ENCODE results near the gene TCF3. TPM values are rescaled to one million over a fixed set of nuclear protein-coding genes. Genes with fewer than 3 reads are reported as not detected.

The TCF3 gene
- total and polyA plus RNA-seq, 2 donors (not counting 1 experiment from before 2014, with no cell fraction given), result 39.3 to 54.7 TPM

- Histone ChIP-seq H3K27me3 (ENCODE audit: control insufficient read depth, insufficient read depth, low read length) (peaks cover 4% of the 10 kb centered on the region), H3K27ac (ENCODE audit: insufficient read depth, low read length) (no peak overlapping the region)
Observed at GRCh38 chr19:1685046-1685445, 32.6 kb upstream of the TCF3 start.

GRCh38 chr19:1684573-1684912 is 32.1 kb upstream of the TCF3 start:
- Histone ChIP-seq H3K9ac (ENCODE audit: insufficient read depth, low read length) (no peak overlapping the region), H3K9me3 (ENCODE audit: control insufficient read depth, insufficient read depth, low read depth, low read length) (no peaks in the 10 kb centered on the region), H3K4me3 (replicated peaks in 1 of 4; ENCODE audit: control extremely low read depth in 1 of 4, insufficient read depth in 1 of 4, low read depth in 3 of 4, low read length in 4 of 4) (no peak overlapping the region), H2AFZ (ENCODE audit: low read length) (no peak overlapping the region), H3K27ac (ENCODE audit: insufficient read depth, low read length) (no peak overlapping the region), H3K4me2 (ENCODE audit: extremely low read depth, insufficient read depth, low read length) (no peak overlapping the region), H3K36me3 (ENCODE audit: control insufficient read depth, insufficient read depth, low read length) (no peaks in the 10 kb centered on the region), H4K20me1 (ENCODE audit: control insufficient read depth, extremely low read depth, insufficient read depth, low read length) (no peaks in the 10 kb centered on the region), H3K79me2 (ENCODE audit: control insufficient read depth, insufficient read depth, low read length) (no peaks in the 10 kb centered on the region), H3K4me1 (ENCODE audit: control insufficient read depth, extremely low read depth, insufficient read depth, low read length) (no peaks in the 10 kb centered on the region), H3K27me3 (ENCODE audit: control insufficient read depth, insufficient read depth, low read length) (peaks cover 4% of the 10 kb centered on the region)
- TF ChIP-seq EZH2 (IDR thresholded peaks at IDR 0.05; ENCODE audit: low read length, missing control alignments) (no peak), CTCF (conservative IDR thresholded peaks at IDR 0.05 in 1 of 2, IDR thresholded peaks at IDR 0.05 in 1 of 2; ENCODE audit: low read depth in 1 of 2, low read length in 2 of 2) (no peak)
- DNase-seq (ENCODE audit: low read depth in 2 of 2), result no peak

More at GRCh38 chr19:1685046-1685445, 32.6 kb upstream of the TCF3 start:
- no peaks in the 10 kb centered on the region for H4K20me1 ChIP-seq (ENCODE audit: control insufficient read depth, extremely low read depth, insufficient read depth, low read length)
- no peaks in the 10 kb centered on the region for H3K36me3 ChIP-seq (ENCODE audit: control insufficient read depth, insufficient read depth, low read length)
- no peak for DNase-seq (ENCODE audit: low read depth in 2 of 2)
- no peak for TF ChIP-seq CTCF (conservative IDR thresholded peaks at IDR 0.05 in 1 of 2, IDR thresholded peaks at IDR 0.05 in 1 of 2; ENCODE audit: low read depth in 1 of 2, low read length in 2 of 2)
- TF ChIP-seq EZH2 (IDR thresholded peaks at IDR 0.05; ENCODE audit: low read length, missing control alignments), result no peak
- H3K9ac ChIP-seq (ENCODE audit: insufficient read depth, low read length), result no peak overlapping the region
- H3K4me1 ChIP-seq (ENCODE audit: control insufficient read depth, extremely low read depth, insufficient read depth, low read length), result no peaks in the 10 kb centered on the region
- H3K79me2 ChIP-seq (ENCODE audit: control insufficient read depth, insufficient read depth, low read length), result no peaks in the 10 kb centered on the region
- no peak overlapping the region for H3K4me3 ChIP-seq (replicated peaks in 1 of 4; ENCODE audit: control extremely low read depth in 1 of 4, insufficient read depth in 1 of 4, low read depth in 3 of 4, low read length in 4 of 4)
- no peaks in the 10 kb centered on the region for H3K9me3 ChIP-seq (ENCODE audit: control insufficient read depth, insufficient read depth, low read depth, low read length)
- no peak overlapping the region for H2AFZ ChIP-seq (ENCODE audit: low read length)
- no peak overlapping the region for H3K4me2 ChIP-seq (ENCODE audit: extremely low read depth, insufficient read depth, low read length)

GRCh38 chr19:1683869-1684572 is 31.6 kb upstream of the TCF3 start:
- no peaks in the 10 kb centered on the region for H3K9me3 ChIP-seq (ENCODE audit: control insufficient read depth, insufficient read depth, low read depth, low read length)
- H3K4me1 ChIP-seq (ENCODE audit: control insufficient read depth, extremely low read depth, insufficient read depth, low read length), result no peaks in the 10 kb centered on the region
- no peaks in the 10 kb centered on the region for H3K36me3 ChIP-seq (ENCODE audit: control insufficient read depth, insufficient read depth, low read length)
- no peaks in the 10 kb centered on the region for H3K79me2 ChIP-seq (ENCODE audit: control insufficient read depth, insufficient read depth, low read length)
- H3K27ac ChIP-seq (ENCODE audit: insufficient read depth, low read length), result no peak overlapping the region
- no peak for DNase-seq (ENCODE audit: low read depth in 2 of 2)
- H2AFZ ChIP-seq (ENCODE audit: low read length), result no peak overlapping the region
- peaks cover 4% of the 10 kb centered on the region for H3K27me3 ChIP-seq (ENCODE audit: control insufficient read depth, insufficient read depth, low read length)
- TF ChIP-seq CTCF (conservative IDR thresholded peaks at IDR 0.05 in 1 of 2, IDR thresholded peaks at IDR 0.05 in 1 of 2; ENCODE audit: low read depth in 1 of 2, low read length in 2 of 2) (no peak), EZH2 (IDR thresholded peaks at IDR 0.05; ENCODE audit: low read length, missing control alignments) (no peak)
- no peak overlapping the region for H3K4me3 ChIP-seq (replicated peaks in 1 of 4; ENCODE audit: control extremely low read depth in 1 of 4, insufficient read depth in 1 of 4, low read depth in 3 of 4, low read length in 4 of 4)
- no peak overlapping the region for H3K4me2 ChIP-seq (ENCODE audit: extremely low read depth, insufficient read depth, low read length)
- no peaks in the 10 kb centered on the region for H4K20me1 ChIP-seq (ENCODE audit: control insufficient read depth, extremely low read depth, insufficient read depth, low read length)
- no peak overlapping the region for H3K9ac ChIP-seq (ENCODE audit: insufficient read depth, low read length)
